Posterior vena cava (tissue), 2 donors: ENCODE data around the gene MTUS2. TPM values are rescaled to one million over a fixed set of nuclear protein-coding genes. Genes with fewer than 3 reads are reported as not detected.

ENCODE experiments used
- DNase-seq: peaks from one replicate; pipeline ENCODE4 v3.0.0-alpha.2; 2020; ENCODE audit warnings: low spot score
- intact Hi-C, 2 donors: fragments of 100-400 bp; cut with DNase I; formaldehyde crosslinking; loops; one replicate each; pipeline versions ENCODE4 v1.14.1 to v1.14.2; 2022 to 2023
- total RNA-seq, 2 donors: library from RNA; stranded (reverse); fragmentation: NEBNext Ultra II Directional; extraction: Animal tissue kit (Norgen Biotek cat#: 25700); gene quantifications; one replicate each; pipeline ENCODE4 v1.2.1, GENCODE V29; 2021
- donor health status: DM: yes; HTN: yes; CAD: no.
- donor health status: DM: yes; HTN: yes; CAD: no.

Gene MTUS2
- total RNA-seq, 2 donors from 2014 or later = 0.69 to 0.71 TPM

DNA sequence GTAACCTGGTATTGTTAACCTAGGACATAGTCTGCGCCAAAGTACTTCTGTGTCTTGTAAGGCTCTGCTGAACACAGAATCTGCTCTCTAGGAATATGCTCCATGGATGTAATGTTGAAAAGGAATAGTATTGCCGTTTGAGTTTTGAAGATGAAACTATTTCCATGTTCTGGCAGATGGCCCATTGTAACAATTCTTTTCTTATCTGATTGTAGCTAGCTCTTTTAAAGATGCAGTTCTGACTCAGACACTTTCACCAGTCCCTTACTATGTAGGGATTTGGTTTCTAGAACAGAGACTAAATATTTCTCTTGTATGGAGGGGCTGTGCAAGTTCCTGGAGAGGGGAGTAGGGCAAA is 185.6 kb downstream of the MTUS2 start:
- intact Hi-C loops = no loop called here
- DNase-seq = no peak

DNA sequence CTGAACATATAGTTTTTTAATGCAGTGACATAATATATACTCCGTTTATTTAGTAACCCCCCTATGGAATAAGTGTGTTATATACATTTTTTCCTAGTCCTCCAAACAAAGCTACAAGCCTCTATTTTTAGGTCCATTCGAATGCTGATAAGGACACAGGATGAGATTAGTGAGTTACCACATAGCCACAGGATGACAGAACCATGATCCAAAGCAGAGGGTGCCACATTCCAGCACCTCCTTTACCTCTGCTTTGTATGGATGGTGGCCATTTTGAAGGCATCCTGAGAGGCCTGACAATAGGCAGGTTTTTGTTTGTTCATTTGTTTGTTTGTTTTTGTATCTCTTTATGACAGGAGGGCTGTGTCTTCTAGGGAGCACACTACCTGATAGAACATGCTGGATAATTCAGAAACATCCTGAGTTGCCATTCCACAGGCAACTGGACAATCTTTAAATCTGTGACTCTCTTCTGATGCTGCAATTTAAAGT is 186.3 kb downstream of the MTUS2 start:
- intact Hi-C loops = no loop called here
- DNase-seq = no peak

DNA sequence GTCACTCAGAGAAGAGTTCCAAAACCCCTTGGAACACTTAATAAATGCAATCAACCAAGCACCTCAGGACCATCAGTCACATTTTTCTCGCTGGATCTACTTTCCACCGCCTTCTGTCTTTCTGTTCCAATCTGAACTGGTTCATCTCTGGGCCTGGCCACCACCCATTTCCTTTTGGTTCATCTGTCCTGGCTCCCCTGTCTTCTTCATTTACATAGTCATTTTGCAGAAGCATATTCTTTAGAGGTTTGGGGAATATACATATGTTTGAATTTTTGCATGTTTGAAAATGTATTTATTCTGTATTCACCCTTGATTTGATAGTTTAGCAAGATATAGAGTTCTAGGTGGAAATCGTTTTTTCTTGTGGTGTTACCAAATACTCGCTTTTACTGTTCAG is 188.2 kb downstream of the MTUS2 start:
- intact Hi-C loops = no loop called here
- DNase-seq = no peak

DNA sequence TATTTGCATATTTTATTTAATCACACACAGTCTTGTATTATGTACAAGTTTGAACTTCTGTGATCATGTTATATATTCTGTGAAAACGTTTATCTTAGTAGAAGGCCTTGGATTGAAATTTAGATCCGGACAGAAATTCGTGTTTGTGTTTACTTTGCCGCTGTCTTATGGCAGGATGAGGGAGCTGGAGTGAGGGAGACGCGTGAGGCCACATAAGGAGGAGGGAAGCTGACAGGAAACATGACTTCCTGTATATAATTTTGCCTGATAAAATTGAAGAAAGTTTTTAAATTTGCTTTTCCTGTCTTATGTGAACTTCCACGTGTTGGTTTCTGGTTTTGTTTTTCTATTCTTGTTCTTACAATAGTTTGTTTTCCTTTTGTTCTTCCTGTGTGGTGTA is 200.2 kb downstream of the MTUS2 start:
- DNase-seq = no peak
- intact Hi-C loops = no loop called here

DNA sequence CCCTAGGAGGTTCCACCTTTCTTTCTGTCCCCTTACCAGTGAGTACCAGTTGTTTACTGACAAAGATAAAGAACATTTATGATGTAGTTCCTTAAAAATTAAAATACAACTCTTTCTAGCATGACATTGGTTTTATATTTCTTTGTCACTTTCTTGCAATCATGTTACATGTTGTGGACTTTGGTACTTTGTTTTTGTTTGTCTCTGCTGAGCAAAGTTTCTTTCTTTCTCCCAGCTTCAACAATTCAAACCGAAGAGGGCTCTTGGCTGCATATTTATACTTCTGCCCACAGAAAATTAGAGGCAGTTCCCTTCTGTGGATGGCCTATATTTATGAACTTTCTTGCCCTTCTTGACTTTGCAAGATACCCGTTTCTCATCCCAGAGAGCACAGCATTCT is 201.2 kb downstream of the MTUS2 start:
- intact Hi-C loops = no loop called here

DNA sequence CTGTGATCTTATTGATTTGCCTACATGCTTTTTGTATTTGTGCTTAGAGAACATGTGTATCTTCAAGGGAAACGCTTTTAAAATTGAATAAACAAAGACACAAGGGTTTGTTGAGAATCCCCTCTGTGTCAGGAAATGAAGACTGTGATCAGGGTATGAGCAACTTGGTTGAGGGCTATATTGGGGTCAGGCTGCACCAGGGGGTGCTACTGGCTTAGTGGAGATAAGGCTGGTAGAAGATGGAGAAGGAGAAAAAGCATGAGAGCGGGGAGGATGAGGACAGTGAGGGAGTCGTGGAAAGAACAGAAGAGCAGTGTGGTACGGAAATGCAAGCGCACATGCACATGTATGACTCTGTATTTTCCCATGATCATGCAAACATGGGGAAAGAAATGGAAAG is 201.6 kb downstream of the MTUS2 start:
- intact Hi-C loops = no loop called here

More for the DNA sequence above, 201.2 kb downstream of the MTUS2 start:
- DNase-seq = no peak

DNA sequence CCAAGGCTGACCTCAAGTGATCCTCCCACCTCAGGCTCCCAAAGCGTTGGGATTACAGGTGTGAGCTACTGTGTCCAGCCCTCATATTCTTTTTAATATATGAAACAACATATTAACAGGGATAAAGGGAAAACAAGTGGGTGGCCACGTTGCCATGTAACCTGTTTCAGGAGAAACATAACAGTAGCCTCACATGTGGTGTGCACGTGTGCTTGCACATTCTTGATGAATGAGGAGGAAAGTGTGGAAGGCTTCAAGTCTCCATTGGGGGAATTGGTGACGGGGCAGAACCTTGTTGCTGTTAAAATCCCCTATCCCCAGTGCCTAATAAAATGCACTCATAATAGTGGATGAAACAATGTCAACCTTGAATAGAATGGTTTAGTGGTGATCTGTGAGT is 202.3 kb downstream of the MTUS2 start:
- no peak for DNase-seq
- intact Hi-C loops = no loop called here

More for the DNA sequence above, 201.6 kb downstream of the MTUS2 start:
- no peak for DNase-seq

DNA sequence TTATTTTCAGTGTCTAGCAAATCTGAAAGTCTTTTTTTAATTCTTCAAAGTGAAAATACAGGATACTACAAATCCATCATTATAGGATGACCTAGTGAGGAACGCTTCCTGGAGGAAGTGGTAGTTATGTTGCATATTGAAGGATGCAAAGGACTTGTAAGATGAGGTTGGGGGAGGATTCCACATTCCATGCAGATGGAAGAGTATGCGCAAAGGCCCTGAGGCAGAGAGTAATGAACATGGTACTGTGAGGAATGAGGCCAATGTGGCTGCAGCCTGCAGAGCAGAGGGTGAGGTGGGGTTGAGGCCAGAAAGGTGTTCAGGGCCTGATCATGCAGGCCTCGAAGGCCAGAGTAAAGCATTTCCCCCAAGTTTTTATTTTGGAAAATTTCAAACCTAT is 202.8 kb downstream of the MTUS2 start:
- no peak for DNase-seq
- intact Hi-C loops = no loop called here

DNA sequence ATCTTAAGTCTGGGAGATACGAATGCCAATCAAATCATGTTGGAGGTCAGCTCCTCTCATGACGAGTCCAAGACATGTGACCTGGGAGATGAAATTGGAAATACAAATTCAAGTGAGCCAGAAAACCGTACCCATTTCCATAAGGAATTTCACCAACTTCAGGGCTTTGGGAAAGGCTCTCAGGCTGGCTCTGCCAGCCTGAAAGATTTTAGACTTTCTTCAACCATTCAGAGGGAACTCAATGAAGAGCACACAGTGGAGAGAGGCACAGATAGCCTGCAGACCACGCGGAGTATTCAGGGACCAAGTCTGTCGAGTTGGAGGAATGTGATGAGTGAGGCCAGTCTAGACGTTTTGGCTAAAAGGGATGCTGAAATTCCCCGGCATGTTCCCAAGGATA is 204.6 kb downstream of the MTUS2 start:
- DNase-seq = no peak
- intact Hi-C loops = no loop called here

DNA sequence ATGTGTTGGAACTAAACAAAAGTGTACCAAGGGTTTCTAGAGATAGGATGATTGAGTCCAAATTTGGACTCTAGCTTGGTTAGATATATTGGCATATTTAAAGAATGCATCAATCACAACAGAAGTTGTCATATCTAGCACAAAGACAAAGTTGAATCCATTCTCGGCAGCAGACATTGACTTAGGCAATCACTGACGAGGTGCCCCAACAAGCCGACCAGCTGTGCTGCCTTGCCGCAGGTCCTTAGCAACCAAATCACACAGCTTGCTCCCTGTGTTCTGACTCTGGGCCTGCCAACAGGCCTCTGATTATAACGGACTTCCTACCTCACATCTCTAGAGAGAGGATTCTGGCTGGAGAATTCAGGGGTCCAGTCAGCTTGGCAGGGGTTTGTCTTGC is 208.7 kb downstream of the MTUS2 start:
- no peak for DNase-seq
- intact Hi-C loops = no loop called here

DNA sequence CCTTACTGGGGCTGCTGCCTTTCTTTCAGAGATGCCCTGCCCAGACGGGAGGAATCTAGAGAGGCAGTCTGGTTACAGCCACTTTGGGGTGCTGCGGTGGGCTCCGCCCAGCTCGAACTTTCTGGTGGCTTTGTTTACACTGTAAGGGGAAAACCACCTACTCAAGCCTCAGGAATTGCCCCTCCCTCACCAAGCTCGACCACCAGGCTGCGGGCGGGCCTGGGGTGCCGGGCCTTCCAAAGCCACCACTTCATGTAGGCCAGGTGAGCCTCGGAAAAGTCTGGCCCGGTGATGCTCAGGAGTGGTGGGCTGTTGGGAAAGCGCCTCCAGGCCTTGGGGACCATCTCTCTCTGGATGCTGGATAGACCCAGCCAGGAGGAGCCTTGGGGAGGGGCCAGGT is 218.6 kb downstream of the MTUS2 start:
- intact Hi-C loops = no loop called here
- DNase-seq = peak; percentile 59

DNA sequence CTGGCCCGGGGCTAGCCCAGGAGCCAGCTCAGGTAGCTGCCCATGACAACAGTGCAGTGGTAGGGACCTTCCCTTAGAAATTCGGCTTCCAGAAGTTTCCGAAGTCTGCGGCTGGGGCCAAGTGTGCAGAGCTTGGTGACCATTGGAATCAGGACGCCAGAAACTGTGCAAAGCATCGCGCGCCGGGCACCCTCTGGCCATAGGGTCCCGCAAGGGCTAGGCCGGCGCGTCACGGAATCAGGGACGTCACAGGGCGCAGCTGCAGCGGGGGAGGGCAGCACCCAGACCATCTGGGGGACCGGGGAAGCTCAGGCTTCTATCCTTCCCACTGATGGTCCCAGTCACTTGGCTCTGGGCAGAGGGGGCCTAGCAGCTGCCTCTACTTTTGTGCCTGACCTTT is 219.1 kb downstream of the MTUS2 start:
- intact Hi-C loops = no loop called here
- no peak for DNase-seq

DNA sequence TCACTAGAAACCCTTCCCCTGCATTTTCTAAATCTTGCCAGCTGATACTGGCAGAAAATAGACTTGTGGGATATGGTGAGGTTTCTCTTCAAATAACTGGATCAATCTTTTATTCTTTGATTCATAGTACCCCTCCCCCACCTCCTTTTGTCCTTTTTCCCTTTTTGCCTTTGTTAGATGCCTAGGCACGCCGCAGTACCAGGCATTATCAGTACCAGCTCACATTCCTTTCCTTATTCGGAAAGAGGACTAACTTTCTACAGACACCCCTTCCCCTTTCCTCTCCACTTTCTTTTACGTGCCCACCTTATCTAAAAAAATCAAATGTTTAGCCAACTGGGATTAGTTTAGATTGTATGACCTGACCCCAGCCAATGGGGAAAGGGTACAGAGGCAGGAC is 226.4 kb downstream of the MTUS2 start:
- intact Hi-C loops = no loop called here
- no peak for DNase-seq

DNA sequence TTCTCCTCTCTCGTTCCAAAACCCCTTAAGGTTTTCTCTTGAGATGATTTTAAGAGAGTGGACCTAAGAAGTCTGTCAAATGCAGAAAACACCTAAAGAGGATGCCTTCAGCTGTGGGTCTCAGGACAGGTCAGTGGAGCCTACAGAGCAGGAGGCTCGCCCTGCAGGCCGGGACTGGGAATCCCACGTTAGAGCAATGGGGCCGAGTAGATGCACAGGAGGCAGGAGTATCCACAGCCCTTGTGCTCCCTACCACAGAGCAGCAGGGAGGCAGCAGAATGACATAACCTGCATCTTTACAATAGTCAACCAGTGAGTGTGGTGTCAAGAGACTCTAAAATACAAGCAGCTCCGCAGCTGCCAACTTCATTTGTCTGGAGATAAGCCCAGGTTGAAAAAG is 229.4 kb downstream of the MTUS2 start:
- peak; percentile 55 for DNase-seq
- intact Hi-C loops = no loop called here

DNA sequence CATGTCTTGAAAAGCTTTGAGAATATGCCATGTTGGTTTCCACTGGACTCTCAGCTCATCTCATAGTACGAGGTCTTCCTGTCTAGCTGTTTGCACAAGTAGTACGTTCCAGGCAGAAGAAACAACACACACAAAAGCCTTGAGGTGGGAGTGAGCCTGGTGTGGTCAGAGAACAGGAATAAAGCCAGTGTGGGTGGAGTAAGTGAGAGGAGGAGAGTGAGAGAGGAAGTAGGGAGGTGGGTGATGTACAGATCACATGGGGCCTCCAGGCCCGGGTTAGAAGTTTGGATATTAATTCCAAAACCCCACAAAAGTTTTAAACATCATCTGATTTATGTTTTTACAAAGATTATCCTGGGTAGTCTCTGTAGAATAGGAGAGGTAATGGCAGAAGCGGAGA is 230.6 kb downstream of the MTUS2 start:
- no peak for DNase-seq
- intact Hi-C loops = no loop called here

DNA sequence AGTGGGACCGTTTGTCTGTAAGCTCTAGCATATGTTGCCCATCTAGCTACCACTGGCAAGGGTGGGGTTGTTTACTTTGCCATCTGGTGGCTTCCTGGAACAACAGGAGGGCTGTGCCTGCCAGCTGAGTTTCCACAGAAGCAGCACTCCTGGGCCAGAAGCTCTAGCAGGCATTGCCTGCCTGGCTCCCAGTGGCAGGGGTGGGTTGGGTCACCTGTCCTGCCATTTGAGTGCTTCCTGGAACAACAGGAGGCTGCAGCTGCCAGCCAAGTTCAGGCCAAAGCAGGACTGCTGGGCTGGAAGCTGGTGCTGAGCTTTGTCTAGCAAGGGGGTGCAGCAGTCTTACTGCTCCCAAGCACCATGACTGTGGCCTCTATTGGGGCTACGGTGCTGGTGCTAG is 239.7 kb downstream of the MTUS2 start:
- intact Hi-C loops = no loop called here
- DNase-seq = no peak

DNA sequence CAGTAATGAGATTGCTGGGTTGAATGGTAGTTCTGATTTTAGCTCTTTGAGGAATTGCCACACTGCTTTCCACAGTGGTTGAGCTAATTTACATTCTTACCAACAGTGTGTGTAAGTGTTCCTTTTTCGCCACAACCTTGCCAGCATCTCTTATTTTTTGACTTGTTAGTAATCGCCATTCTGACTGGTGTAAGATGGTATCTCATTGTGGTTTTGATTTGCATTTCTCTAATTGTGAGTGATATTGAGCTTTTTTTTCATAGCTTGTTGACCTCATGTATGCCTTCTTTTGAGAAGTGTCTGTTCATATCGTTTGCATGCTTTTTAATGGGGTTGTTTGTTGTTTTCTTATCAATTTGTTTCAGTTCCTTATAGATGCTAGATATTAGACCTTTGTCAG is 245.0 kb downstream of the MTUS2 start:
- intact Hi-C loops = no loop called here
- no peak for DNase-seq

DNA sequence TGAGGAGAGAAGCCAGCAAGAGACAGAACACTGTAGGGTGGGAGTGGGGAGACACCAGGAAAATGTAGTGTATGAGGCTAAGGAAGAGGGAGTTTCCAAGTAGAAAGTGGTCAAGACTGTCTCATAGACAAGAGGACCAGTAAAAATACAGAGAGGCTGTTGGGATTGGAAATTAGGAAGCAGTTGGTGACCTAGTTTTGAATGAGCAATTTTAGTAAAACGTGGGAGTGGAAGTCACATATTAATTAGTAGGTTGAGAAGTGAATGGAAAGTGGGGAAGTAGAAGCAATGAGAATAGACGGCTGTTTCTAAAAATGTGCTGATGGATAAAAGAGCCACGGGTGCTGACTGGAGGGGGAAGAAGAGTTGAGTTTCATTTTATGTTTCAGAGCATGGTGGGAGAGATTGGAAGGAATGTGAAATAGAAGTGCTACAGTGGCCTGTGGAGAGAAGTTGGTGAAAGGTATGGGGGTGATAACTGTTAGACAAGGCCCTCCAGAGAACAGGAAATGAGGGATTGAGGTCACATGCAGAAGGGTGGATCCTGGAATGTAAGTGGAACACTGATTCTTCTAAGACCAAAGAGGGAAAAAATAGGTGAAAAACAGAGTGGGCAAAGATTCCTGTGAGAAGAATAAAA is 247.3 kb downstream of the MTUS2 start:
- intact Hi-C loops = no loop called here

DNA sequence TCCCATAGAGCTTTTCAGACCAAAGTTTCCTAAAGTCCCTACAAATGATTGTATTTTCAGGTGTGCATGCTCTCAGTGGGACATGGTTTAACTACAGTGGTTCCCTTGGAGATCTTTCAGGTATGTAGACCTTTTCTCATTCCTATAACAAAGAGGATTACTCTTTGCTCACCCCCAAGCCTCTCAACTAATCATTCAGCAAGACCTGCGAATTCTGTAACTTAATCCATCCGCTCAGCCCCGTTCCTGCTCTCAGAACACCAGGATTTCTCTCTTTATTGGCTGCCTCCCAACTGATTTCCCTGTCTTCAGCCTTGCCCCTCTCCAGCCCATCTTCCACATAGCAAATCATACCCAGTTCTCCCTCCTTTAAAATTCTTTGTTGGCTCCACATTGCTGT is 253.6 kb downstream of the MTUS2 start:
- intact Hi-C loops = loop anchor here in 1 of 2 donors (5.0 kb wide), 1 partner anchor 74 kb away; no protein-coding TSS in a partner anchor
- no peak for DNase-seq

More for the DNA sequence above, 247.3 kb downstream of the MTUS2 start:
- no peak for DNase-seq

DNA sequence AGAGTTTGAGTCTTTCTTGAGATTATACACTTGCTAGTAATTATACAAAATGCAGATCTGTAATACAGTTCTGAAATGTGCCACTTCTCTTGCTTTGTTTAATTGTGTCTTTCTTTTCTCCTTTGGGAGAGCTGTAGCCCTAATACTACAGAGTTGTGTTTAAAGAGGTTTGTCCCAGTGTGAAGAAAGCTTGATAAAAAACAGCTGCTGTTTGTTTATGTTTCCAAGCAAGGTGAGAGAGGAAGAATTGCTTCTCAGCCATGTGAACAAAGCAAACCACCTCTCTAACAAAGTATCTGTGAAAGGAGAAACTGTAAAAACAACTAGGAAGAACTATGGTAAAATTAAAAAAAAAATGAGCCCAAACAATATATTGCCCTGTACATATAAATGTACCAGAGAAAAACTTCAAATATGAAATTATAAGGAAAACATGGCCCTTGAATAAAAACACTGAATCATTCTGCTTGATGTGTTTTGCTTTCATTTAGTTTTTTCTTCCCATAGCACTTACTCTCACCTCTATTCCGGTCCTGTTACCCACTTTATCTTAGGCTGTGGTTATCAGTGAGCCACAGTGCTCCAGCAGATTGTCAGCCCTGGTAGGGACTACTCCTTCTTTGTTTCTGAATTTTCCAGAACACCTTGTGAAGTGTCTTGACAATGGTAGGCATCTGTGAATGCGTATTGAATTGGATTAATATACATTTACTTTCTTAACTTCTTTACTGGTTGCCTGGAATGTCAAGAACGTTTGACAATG is 257.1 kb downstream of the MTUS2 start:
- intact Hi-C loops = no loop called here
- DNase-seq = no peak

DNA sequence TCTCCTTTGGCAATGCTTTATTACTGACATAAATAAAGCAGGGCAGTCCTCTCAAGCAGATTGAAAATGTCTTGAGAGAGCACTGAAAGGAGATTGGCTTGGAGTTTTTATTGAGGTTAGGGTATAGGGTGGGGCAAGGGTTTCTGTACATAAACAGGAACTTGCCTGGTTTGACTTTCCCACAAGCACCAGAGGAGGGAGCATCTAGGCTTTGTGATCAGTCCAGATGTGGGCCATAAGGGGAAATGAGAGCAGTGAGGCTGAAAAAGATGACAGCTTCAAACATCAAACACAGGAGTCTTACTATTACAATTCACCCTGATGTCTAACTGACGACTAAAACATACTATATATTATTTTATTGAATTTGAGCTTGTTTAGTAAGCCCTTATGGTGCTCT is 260.9 kb downstream of the MTUS2 start:
- DNase-seq = no peak
- intact Hi-C loops = no loop called here
